ENCODE data around the gene CA5A. TPM values are rescaled to one million over a fixed set of nuclear protein-coding genes. Genes with fewer than 3 reads are reported as not detected.
"Not testable (repeated sequence)": the region's sequence is repeated elsewhere in the genome, so short reads cannot be mapped to it uniquely, and the experiment has no call there.

Gene CA5A
- total RNA-seq, 1 donor from 2014 or later: not detected

DNA sequence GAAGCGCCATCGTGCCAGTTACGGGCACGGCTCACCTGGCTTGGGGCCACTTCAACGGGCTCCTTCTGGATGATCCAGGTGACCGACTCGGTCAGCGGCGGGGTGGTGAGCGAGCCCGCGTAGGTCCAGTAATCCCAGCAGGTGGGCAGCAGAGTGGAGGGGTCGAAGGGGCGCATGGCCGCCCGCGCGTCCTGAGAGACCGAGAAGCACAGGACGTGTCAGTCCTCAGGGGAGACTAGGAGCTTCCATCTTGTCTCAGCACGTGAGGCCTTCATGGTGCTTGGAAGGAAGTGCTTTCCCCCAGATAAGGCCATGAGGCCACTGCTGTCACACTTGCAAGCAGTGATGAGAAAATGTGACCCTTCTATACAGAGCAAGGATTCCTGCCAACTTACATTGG lies 44.6 kb downstream of the CA5A start:
- DNase-seq: no peak

DNA sequence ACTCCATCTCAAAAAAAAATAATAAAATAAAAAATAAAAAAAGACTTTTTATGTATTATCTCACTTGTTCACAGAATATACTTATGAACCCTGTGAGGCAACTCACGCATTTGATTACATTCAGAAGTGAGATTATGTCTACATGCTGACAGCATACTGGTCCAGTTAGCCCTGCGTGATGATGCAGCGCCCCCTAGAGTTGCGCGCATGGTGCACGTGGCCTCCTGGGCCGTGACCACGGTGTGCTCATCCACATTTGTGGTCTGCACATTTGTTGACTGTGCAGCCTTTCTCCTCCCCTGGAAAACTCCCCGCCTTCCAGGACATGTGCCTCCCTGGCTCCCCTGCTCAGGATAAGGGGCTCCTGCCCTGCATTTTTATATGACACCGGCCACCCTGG lies 46.6 kb downstream of the CA5A start:
- not testable (repeated sequence) for DNase-seq

DNA sequence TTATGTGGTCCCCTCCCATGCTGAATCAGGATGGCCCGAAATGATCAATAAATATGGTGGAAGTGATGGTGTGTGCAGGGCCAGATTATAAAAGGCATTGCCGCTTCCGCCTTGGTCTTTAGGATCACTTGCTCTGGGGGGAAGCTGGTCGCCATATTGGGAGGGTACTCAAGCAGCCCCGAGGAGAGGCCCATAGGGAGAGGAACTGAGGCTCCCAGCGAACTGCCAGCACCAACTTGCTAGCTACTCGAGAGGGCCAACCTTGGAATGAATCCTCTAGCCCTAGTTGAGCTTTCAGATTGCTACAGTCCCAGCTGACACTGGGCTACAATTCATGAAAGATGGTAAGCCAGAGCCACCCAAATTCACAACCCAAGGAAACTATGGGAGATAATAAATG lies 48.0 kb downstream of the CA5A start:
- not testable (repeated sequence) for DNase-seq

DNA sequence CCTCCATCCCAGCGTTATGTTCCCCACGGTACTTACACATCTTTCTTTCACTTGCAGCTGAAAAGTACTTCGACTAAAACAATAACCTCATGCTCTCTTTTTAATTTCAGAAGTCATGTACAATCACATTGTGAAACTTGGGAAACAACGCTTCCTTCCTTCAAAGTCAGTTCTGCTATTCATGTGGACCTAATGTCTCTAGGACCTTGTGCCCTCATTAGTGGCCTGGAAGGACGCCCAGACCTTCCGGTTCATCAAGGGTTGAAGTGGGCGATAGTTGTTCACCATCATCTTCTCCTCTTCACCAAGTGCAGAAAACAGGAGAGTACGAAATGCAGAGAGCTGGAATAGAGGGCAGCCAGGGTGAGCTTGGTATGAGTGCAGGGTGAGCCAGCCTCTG lies 48.4 kb downstream of the CA5A start:
- DNase-seq: not testable (repeated sequence)

DNA sequence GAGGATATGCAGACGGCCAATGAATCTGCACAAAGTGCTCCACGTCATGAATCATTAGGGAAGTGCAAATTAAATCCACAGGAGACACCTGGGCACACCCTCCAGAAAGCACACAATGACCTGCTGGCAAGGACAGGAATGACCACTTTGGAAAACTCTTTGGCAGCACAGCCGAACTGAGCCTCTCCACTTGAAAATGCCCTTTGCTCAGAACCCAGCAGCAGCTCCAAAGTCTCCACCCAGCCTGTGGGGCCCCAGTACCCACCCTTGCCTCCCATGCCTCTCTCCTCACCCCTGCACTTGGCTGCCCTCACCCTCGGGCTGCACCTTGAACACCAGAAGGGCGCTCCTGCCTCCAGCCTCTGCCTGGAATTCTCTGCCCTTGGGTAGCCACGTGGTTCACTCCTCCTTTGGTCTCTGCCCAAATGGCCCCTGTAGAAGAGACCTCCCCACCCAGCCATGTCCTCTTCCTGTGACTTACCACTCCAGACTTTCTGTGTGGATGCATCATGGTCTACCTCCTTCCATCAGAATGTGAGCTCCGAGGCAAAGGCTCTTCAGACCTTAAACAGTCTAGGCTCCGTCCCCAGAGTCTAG lies 50.9 kb downstream of the CA5A start:
- not testable (repeated sequence) for DNase-seq

DNA sequence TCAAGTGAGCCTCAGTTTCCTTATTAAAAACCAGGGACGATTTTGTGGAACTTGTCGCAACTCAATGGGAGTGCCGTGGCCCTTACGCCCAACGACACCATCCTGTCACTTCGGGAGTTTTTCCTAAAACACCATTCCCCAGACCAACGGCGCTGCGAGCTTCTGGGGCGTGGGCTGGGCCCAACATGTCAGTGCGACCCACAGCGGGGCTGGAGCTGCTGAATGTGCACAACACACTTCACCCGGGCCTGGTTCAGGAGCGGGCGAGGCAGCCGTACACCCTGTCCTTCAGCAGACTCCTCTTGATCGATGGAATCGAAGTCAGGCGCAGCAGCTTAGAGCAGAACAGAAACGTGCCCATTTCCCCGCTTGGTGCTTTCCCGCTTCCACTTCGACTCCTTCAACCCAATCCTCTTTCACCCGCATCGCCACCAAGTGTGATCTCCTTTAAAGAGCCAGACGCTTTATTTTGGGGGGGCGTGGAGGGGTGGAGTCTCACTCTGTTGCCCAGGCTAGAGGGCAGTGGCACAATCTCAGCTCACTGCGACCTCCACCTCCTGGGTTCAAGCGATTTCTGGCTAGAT lies 53.8 kb downstream of the CA5A start:
- no peak for DNase-seq

DNA sequence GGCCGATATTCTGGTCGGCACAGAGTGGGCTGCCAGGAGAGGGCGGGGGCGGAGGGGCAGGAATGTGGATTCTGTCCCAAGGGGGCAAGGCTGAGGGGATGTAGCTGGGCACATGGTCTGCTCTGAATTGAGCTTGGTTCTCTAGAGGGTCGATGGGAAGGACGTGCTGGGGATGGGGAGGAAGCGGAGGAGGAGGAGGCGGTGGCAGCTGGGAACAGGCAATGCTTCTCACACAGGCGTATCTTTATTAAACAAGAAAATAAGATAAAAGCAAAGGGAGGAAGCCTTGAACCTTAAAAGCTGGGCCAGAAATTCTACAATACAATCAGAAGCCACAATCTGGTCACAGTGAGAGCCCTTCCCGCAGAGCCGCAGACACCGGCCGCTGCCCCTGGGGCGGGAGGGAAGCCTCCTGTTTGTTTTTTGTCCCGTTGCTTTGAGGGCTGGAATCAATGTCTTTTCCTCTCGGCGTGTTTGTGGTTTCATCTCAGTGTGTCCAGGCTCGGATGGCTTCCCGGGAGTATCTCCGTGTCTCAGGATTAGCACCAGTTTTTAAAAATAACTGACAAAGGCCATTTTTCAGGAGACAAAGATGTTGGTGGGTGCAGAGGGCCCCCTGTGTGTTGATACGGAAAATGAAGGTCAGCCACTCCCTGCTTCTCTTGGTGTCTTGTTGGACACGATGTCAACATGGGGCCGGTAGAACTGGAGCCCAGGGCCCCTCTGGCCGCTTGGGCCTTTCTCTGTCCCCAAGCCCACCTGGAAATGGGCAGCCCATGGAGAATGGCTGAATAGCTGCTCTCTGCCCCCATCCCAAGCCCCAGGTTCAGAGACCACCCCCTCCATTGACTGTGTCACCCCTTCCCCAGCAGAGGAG lies 54.8 kb downstream of the CA5A start:
- DNase-seq: no peak

DNA sequence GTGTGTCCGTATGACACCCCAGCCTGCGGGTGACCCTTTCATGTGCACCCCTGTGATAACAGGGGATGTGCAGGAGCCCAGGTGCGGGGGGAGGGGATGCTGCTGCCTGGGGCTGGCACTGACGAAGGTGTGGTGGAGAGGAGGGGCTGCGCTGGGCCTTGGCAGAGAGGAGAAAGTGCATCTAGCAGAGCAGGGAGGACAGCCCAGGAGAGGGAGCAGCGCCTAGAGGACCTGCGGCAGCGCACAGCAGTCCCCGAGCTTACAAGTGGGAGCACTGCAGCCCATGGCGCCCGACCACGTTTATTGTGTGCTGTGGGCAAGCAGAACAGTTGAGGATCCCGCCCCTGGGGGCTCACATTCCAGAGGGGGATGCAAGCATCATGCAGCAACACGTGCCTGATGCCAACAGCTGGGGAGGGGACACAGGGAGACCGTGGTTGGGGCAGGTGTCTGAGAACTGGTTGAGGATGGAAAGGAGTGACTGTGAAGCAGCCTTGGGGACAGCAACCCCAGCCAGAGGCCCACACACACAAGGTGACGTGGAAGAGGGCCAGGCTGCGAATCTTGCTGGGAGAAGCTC lies 56.1 kb downstream of the CA5A start:
- DNase-seq: no peak

DNA sequence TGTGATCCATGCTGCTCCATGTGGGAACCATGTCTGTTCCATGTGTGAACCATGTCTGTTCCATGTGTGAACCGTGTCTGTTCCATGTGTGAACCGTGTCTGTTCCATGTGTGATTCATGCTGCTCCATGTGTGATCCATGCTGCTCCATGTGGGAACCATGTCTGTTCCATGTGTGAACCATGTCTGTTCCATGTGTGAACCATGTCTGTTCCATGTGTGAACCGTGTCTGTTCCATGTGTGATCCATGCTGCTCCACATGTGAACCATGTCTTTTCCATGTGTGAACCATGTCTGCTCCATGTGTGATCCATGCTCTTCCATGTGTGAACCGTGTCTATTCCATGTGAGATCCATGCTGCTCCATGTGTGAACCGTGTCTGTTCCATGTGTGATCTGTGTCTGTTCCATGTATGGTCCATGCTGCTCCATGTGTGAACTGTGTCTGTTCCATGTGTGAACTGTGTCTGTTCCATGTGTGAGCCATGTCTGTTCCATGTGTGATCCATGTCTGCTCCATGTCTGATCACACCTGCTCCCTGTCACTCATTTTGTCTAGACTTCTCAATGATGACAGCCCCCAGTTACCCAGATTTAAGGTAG lies 56.8 kb downstream of the CA5A start:
- DNase-seq: not testable (repeated sequence)

DNA sequence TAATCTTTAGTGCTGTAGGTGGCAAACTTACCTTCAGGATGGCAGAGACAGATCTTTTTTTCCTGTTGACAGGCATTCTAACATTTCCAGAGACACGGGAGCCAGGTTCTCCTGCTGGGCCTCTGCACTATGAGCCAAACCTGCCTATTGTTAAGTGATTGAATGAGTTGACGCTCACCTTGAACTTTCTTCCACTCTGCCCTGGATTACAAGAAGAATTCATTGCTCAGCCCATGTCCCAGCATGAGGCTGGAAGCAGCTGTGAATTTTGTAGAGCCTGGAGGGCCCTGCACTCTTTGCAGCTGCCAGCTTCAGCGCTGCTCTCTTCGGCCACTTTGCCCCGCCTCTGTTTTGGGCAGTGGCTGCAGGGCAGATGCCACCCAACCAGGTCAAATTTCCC lies 57.6 kb downstream of the CA5A start:
- DNase-seq: no peak

DNA sequence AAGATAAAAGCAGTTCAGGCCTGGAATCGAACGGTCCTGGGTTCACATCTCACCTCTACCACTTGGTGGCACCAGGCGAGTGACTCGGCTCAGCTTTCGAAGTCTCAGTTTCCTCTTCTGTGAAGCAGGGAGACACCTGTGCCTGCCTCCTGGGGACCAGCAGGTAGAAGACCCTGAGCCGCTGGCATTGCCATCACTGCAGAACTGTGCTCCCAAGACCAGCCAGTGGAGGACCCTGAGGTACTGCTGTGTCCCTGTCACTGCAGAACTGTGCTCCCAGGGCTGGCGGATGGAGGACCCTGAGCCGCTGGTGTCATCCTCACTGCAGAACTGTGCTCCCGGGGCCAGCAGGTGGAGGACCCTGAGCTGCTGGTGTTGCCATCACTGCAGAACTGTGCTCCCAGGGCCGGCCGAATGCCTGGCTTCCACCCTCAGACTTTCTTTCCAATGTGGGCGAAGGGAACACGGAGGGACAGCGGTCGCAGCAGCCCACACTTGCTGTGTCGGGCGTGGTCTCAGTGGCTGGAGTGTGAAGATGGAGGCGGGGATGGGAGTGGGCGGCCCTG lies 58.3 kb downstream of the CA5A start:
- DNase-seq: peak; percentile 23

DNA sequence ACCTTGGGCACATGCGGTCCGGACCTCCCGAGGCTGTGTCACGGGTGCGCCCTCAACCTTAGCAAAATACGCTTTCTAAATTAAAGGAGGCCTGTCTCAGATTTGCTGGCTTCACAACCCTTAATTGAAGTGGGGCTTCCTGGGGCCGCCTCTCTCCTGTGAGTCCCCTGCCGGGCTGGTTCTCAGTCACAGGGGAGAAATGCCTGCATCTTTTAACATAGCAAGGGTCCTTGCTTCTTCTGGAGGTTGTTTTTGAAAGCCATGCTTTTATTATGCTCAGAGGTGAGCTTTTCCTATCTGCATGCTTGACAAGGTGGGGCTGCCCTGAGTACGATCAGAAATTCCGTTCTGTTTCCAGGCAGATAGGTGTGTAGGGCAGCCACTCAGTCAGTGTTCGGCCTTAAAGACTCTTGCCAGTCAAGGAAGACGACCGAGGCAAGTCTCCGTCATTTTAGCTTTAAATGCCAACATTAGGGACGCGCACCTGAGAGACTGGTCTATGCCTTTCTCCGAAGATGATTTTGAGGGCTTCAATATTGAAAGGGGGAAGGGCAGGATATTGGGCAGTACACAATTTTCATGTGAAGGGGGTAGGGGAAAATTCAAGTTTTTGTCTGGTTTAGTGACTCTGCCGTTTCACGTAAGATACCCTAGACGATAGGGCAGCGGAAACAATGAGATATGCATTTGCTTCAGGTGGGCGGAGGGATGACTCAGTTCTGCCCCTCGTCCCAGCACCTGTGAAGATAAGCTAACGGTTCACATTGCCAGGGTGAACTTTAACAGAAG lies 61.5 kb downstream of the CA5A start:
- no peak for DNase-seq

DNA sequence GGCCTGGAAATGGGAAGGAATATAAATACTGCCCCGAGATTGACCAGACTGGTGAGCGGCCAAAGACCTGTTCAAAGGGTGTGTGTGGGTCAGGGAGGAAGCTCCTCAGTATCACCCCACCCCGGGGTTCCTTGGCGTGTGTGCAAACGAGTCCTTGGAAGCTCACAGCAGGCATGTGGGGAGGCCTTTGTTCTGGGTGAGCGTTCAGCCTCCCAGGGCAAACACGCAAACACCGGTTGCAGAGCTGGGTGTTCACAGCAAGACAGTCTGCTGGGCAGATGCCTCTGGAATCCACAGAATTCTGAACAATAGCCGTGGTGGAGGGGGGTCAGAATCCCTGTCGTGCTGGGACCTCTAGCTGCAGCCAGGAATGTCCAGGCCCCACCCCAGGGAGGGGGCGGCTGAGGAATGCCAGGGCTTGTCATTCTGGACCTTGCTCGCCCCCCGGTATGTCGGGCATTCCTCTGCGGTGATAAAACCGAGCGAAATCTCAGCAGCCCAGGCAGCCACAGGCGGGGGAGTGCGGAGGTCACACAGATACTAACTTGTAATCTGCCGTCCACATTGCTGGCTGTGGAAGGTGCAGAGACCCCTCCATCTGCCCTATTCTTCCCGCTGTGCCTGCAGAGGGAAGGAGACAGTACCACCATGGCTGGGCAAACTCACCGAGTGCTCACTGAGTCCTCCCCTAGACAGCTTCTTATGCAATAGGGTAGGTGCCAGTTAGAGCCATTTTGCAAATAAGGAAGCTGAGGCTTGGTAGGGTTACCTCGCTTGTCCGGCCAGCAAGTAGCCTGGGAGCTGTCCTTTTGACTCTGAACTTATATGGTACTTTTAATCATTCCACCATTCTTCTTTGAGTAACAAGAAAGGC lies 65.7 kb downstream of the CA5A start:
- not testable (repeated sequence) for DNase-seq

DNA sequence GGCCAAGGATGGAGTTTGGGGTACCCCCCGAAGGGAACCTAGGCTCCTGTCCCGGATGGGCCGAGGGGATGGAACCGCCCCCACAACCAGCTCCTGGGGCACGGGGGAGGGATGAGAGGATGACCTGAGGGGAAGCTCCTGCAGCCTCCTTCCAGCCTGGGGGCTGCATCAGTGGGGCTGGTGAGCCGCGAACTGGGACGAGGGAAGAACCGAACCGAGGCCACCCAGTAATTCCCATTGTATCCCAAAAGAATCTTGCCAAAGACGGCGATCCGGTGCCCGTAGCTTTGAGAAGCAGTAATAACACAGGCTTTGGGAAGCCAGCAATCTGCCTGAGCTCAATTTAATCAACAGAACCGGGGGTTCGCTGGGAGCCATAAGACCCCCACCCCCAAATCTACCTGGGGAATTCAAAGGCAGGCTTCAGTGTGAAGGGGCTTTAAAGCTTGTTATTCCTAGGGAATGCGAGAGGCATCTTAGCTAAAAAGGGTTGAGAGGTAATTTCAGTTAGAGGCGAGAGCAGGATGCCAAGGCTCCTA lies 66.4 kb downstream of the CA5A start:
- DNase-seq: not testable (repeated sequence)

DNA sequence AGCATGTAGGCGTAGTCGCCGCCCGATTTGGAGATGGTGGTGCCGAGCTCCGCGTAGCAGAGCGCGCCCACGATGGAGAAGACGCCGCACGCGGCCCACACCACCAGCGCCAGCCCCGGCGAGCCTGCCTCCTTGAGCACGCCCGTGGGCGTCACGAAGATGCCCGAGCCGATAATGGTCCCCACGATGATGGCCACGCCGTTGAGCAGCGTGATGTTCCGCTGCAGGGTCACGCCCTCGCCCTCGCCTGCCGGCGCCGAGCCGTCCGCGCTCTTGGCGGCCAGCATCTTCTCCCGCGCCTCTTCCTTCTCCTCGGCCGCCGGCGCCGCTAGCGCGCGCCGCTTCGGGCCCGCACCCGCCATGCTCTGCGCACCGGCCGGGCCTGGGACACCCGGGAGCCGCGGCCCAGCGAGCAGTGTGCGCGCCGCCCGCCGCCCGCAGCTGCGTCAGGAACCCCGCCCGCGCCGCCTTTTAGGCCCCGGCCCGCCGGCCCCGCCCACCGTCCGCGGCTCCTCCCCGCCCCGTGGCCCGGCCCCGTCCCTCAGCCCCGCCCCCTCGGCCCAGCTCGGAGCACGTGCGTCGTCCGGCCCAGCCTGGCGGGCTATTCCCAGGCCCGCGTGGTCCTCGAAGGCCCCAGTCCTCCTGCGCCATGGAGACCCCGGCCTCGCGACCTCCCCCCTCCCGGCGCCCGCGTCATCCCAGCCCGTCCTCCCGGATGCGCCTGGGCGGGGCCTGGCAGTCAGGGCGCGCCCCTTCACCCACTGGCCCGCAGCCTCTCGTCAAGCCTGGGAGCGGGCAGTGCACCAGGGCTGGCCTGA lies 67.1 kb downstream of the CA5A start, which contains the start of gene SLC7A5:
Gene SLC7A5 (minus strand): TSS at position 447 of the 818 bp plus-strand sequence. CDS start 85 bp downstream, at position 362.
- peak; percentile 84 for DNase-seq

DNA sequence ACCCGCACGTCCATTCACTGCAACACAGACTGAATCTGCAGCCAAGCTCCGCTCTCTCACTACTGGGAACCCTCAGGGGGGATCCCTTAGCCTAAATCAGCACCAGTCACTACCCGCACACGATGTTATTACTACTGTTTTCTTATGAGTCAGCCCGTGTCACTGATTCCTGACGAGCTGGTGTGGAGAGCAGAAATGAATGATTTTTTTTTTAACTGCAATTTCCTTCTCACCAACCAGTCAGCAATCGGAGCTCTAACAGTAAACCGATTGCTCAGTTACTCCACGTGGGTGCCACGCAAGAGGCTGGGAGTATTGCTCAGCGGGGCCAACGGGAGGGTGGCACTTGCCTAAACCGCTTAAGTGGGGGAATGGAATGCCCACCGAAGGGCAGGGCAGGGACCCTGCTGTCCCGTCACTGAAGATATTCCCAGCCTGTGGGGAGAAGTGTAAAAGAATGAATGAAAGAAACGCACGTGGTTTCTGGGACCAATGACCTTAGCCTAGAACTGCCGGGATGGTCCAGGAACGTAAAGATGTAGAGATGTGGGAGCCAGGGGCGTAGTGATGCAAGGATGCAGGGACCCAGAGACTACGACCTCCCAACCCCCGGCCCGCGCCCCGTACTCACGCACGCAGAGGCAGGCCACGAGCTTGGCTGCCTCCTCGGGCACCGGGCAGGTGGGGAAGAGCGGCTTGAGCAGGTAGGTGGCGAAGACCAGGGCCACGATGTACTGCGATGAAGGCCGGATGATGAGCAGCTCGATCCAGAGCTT lies 67.9 kb downstream of the CA5A start:
- DNase-seq: peak; percentile 87

DNA sequence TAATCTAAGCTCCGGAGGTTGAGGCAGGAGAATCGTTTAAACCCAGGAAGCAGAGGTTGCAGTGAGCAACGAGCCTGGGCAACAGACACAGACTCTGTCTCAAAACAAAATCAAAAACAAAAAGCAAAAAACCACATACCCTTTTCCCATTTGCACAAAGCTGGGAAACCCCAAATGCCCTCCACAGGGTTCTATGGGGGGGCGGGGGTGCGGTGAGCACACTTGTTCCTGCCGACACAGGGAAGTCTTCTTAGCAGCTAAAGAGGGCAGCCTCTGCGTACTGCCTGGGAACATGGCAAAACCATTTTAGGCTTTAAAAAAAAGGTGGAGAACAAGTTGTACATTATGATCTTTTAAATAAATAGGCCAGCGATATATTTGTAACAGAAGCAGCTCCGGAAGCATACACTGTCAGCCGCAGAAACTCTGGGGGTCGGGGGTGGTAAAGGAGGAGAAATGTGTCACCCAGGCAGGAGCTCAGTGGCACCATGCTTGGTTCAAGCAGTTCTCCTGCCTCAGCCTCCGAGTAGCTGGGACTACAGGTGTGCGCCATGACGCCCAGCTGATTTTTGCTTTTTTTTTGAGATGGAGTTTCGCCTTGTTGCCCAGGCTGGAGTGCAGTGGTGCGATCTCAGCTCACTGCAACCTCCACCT lies 70.3 kb downstream of the CA5A start:
- not testable (repeated sequence) for DNase-seq

Measured in dermis blood vessel endothelial cell (primary cell).